GM21737 (cell line): ENCODE results near the gene CHSY1.
A peak's percentile ranks its signal among the peaks of the same experiment; 100 is the strongest.

Experiments used
- ATAC-seq: cut with Tn5 transposase; IDR thresholded peaks from one replicate; pipeline ENCODE4 v1.9.1; 2021; ENCODE audit warnings: mild to moderate bottlenecking, moderate library complexity; ENCODE audit not compliant: unreplicated experiment

Gene CHSY1

GRCh38 chr15:101173233-101174119, 78.4 kb downstream of the CHSY1 start:
- no peak for ATAC-seq

- ATAC-seq = no peak
These were observed 79.3 kb downstream of the CHSY1 start for GRCh38 chr15:101172501-101173071.

- no peak for ATAC-seq
These were observed 79.9 kb downstream of the CHSY1 start for GRCh38 chr15:101171954-101172353.

- no peak for ATAC-seq
These were observed 81.1 kb downstream of the CHSY1 start for GRCh38 chr15:101170568-101171350.

- ATAC-seq = no peak
These were observed 82.3 kb downstream of the CHSY1 start for GRCh38 chr15:101169495-101170071.

GRCh38 chr15:101168898-101169494, 82.9 kb downstream of the CHSY1 start:
- ATAC-seq = no peak

GRCh38 chr15:101168463-101168824, 83.4 kb downstream of the CHSY1 start:
- ATAC-seq = no peak

- ATAC-seq = peak; percentile 79
These were observed 83.9 kb downstream of the CHSY1 start for GRCh38 chr15:101167753-101168462.

- no peak for ATAC-seq
These were observed 84.5 kb downstream of the CHSY1 start for GRCh38 chr15:101167411-101167752.

GRCh38 chr15:101165905-101166471, 85.9 kb downstream of the CHSY1 start:
- no peak for ATAC-seq

GRCh38 chr15:101162701-101163483, 89.0 kb downstream of the CHSY1 start:
- no peak for ATAC-seq

- ATAC-seq = no peak
These were observed 90.2 kb downstream of the CHSY1 start for GRCh38 chr15:101161656-101162055.

- no peak for ATAC-seq
These were observed 91.7 kb downstream of the CHSY1 start for GRCh38 chr15:101159936-101160815.

GRCh38 chr15:101159096-101159935, 92.5 kb downstream of the CHSY1 start:
- ATAC-seq = no peak

GRCh38 chr15:101158166-101159095, 93.4 kb downstream of the CHSY1 start:
- no peak for ATAC-seq

GRCh38 chr15:101157721-101158120, 94.1 kb downstream of the CHSY1 start:
- ATAC-seq = no peak
